HG02571 (cell line): ENCODE measurements around the gene BPHL.
"Not testable (repeated sequence)": the region's sequence is repeated elsewhere in the genome, so short reads cannot be mapped to it uniquely, and the experiment has no call there.

Experiments
- ATAC-seq: cut with Tn5 transposase; IDR thresholded peaks from one replicate; pipeline ENCODE4 v1.9.1; 2021; ENCODE audit warnings: mild to moderate bottlenecking, moderate library complexity; ENCODE audit not compliant: unreplicated experiment

BPHL gene

GRCh38 chr6:3118353-3119039 lies at the start of gene BPHL:
Gene BPHL, plus strand, starts transcription at chr6:3118711. Its CDS starts 30 bp downstream, at chr6:3118741.
- peak; percentile 88 for ATAC-seq

- ATAC-seq = no peak
Observed at GRCh38 chr6:3071568-3071967, 46.9 kb upstream of the BPHL start.

- no peak for ATAC-seq
Observed at GRCh38 chr6:3072798-3073197, 45.7 kb upstream of the BPHL start.

GRCh38 chr6:3073382-3073781 lies 45.1 kb upstream of the BPHL start:
- no peak for ATAC-seq

GRCh38 chr6:3075772-3076113 lies 42.8 kb upstream of the BPHL start:
- ATAC-seq = no peak

GRCh38 chr6:3076320-3076719 lies 42.2 kb upstream of the BPHL start:
- no peak for ATAC-seq

- ATAC-seq = no peak
Observed at GRCh38 chr6:3077430-3077829, 41.1 kb upstream of the BPHL start.

- not testable (repeated sequence) for ATAC-seq
Observed at GRCh38 chr6:3078952-3079351, 39.6 kb upstream of the BPHL start.

- ATAC-seq = no peak
Observed at GRCh38 chr6:3079682-3080081, 38.8 kb upstream of the BPHL start.

GRCh38 chr6:3081960-3082359 lies 36.6 kb upstream of the BPHL start:
- no peak for ATAC-seq

- ATAC-seq = no peak
Observed at GRCh38 chr6:3085074-3085473, 33.4 kb upstream of the BPHL start.

GRCh38 chr6:3086282-3086946 lies 32.1 kb upstream of the BPHL start:
- no peak for ATAC-seq

GRCh38 chr6:3088446-3088845 lies 30.1 kb upstream of the BPHL start:
- no peak for ATAC-seq

- no peak for ATAC-seq
Observed at GRCh38 chr6:3088968-3089367, 29.5 kb upstream of the BPHL start.

- no peak for ATAC-seq
Observed at GRCh38 chr6:3090013-3090412, 28.5 kb upstream of the BPHL start.

- no peak for ATAC-seq
Observed at GRCh38 chr6:3094815-3095214, 23.7 kb upstream of the BPHL start.

- ATAC-seq = no peak
Observed at GRCh38 chr6:3102875-3103274, 15.6 kb upstream of the BPHL start.

GRCh38 chr6:3108746-3109414 lies 9.6 kb upstream of the BPHL start:
- no peak for ATAC-seq

GRCh38 chr6:3109761-3110160 lies 8.8 kb upstream of the BPHL start:
- no peak for ATAC-seq

GRCh38 chr6:3114377-3114776 lies 4.1 kb upstream of the BPHL start:
- ATAC-seq = no peak

- no peak for ATAC-seq
Observed at GRCh38 chr6:3117912-3118352, 579 bp upstream of the BPHL start.

GRCh38 chr6:3119040-3119723 lies 671 bp downstream of the BPHL start:
- peak; percentile 29 for ATAC-seq
